Natural killer cell (primary cell): ENCODE data around the gene SBNO1. TPM values are rescaled to one million over a fixed set of nuclear protein-coding genes. Genes with fewer than 3 reads are reported as not detected.

Experiments
- ATAC-seq, 3 donors: fragments of 150-1000 bp in 2 of 3; fragments of 200-7000 bp in 1 of 3; cut with Tn5 transposase; 1 replicate in 1 of 3; 2 replicates in 2 of 3; pipeline ENCODE4 v1.10.0; 2021; ENCODE audit warnings: mild to moderate bottlenecking in 2 of 3, moderate library complexity in 2 of 3
- DNase-seq, 2 donors: peaks; one replicate each; pipeline versions ENCODE4 v3.0.0 to v3.0.0-alpha.2; 2013 to 2021; ENCODE audit warnings: mixed read lengths in 1 of 2
- H3K27ac ChIP-seq: one replicate; pipeline ENCODE4 v1.5.1; 2013; ENCODE audit warnings: mild to moderate bottlenecking, low read length
- H3K27me3 ChIP-seq: one replicate; pipeline ENCODE4 v1.6.1; 2013; ENCODE audit warnings: low read length; ENCODE audit not compliant: control insufficient read depth, insufficient read depth
- H3K36me3 ChIP-seq: one replicate; pipeline ENCODE4 v1.6.1; 2013; ENCODE audit warnings: low read length; ENCODE audit not compliant: control insufficient read depth, insufficient read depth
- H3K4me1 ChIP-seq: one replicate; pipeline ENCODE4 v1.6.1; 2013; ENCODE audit warnings: low read length; ENCODE audit not compliant: control insufficient read depth, insufficient read depth
- H3K4me3 ChIP-seq: one replicate; pipeline ENCODE4 v1.5.1; 2013; ENCODE audit warnings: low read length
- H3K9me3 ChIP-seq: one replicate; pipeline ENCODE4 v1.6.1; 2013; ENCODE audit warnings: low read length; ENCODE audit not compliant: control insufficient read depth, insufficient read depth
- H3K27ac Mint-ChIP-seq, 2 donors: one replicate each; pipeline ENCODE4 v1.8.0; 2022; ENCODE audit warnings: mild to moderate bottlenecking in 2 of 2, mixed read lengths in 2 of 2, moderate library complexity in 1 of 2
- H3K27me3 Mint-ChIP-seq, 2 donors: one replicate each; pipeline ENCODE4 v1.8.0; 2022; ENCODE audit warnings: low read depth in 2 of 2, mixed read lengths in 2 of 2
- H3K36me3 Mint-ChIP-seq: one replicate; pipeline ENCODE4 v1.8.0; 2022; ENCODE audit warnings: mixed read lengths
- H3K4me1 Mint-ChIP-seq, 2 donors: one replicate each; pipeline ENCODE4 v1.8.0; 2022; ENCODE audit warnings: mixed read lengths in 2 of 2
- H3K4me3 Mint-ChIP-seq: one replicate; pipeline ENCODE4 v1.8.0; 2022; ENCODE audit warnings: mild to moderate bottlenecking, moderate library complexity, mixed read lengths
- H3K9me3 Mint-ChIP-seq, 2 donors: one replicate each; pipeline ENCODE4 v1.8.0; 2022; ENCODE audit warnings: mixed read lengths in 2 of 2
- WGBS: methylation state at CpG from one replicate; pipeline ENCODE4 v1.1.7; 2013; ENCODE audit warnings: missing lambda C conversion rate; ENCODE audit not compliant: insufficient coverage; 5-methylcytosine and 5-hydroxymethylcytosine counted together
- intact Hi-C: fragments of 100-400 bp; cut with micrococcal nuclease; formaldehyde crosslinking; loops from one replicate; pipeline ENCODE4 v1.14.2; 2022
- total RNA-seq, 4 donors: library from RNA; stranded (reverse); fragments of 120-200 nt in 1 of 4; gene quantifications; one replicate each; pipeline versions ENCODE4 v1.2.3 to v1.2.4, GENCODE V29; 2013 to 2022
- TF ChIP-seq, protein P1 (sequence below): fragments of 200-600 bp; IDR thresholded peaks from one replicate; pipeline ENCODE4 v1.8.0; 2022; ENCODE audit warnings: antibody characterized with exemption

SBNO1 gene
- total RNA-seq, 3 donors from 2014 or later (not counting 1 experiment from before 2014, with no cell fraction given) = 30.7 to 40.3 (median 34.3) TPM

GRCh38 chr12:123396543-123396942 is 31.9 kb upstream of the SBNO1 start:
- ATAC-seq (no peak), DNase-seq (no peak)
- 100% methylated on average over 2 of the region's 2 CpGs for WGBS
- TF ChIP-seq, protein P1, sequence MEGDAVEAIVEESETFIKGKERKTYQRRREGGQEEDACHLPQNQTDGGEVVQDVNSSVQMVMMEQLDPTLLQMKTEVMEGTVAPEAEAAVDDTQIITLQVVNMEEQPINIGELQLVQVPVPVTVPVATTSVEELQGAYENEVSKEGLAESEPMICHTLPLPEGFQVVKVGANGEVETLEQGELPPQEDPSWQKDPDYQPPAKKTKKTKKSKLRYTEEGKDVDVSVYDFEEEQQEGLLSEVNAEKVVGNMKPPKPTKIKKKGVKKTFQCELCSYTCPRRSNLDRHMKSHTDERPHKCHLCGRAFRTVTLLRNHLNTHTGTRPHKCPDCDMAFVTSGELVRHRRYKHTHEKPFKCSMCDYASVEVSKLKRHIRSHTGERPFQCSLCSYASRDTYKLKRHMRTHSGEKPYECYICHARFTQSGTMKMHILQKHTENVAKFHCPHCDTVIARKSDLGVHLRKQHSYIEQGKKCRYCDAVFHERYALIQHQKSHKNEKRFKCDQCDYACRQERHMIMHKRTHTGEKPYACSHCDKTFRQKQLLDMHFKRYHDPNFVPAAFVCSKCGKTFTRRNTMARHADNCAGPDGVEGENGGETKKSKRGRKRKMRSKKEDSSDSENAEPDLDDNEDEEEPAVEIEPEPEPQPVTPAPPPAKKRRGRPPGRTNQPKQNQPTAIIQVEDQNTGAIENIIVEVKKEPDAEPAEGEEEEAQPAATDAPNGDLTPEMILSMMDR = no peak
- Mint-ChIP-seq H3K36me3 (peaks cover 7% of the 10 kb centered on the region), H3K4me3 (no peak overlapping the region), H3K27me3 (no peaks in the 10 kb centered on the region), H3K9me3 (no peaks in the 10 kb centered on the region), H3K4me1 (peaks cover 12 to 16% of the 10 kb centered on the region in 2 donors), H3K27ac (no peak overlapping the region)
- Histone ChIP-seq H3K9me3 (no peaks in the 10 kb centered on the region), H3K4me1 (peaks cover 6% of the 10 kb centered on the region), H3K36me3 (peaks cover 49% of the 10 kb centered on the region), H3K4me3 (no peak overlapping the region), H3K27ac (no peak overlapping the region), H3K27me3 (no peaks in the 10 kb centered on the region)
- intact Hi-C loops = no loop called here

GRCh38 chr12:123395236-123395635 is 30.6 kb upstream of the SBNO1 start:
- TF ChIP-seq, protein P1 = no peak
- DNase-seq = no peak
- H3K4me1 ChIP-seq = peaks cover 17% of the 10 kb centered on the region
- H3K4me3 ChIP-seq = no peak overlapping the region
- H3K27ac ChIP-seq = no peak overlapping the region
- ATAC-seq = no peak
- Mint-ChIP-seq H3K27ac (peak overlapping the region; percentile 7 to 45), H3K27me3 (no peaks in the 10 kb centered on the region), H3K4me3 (no peak overlapping the region), H3K4me1 (peaks cover 17 to 29% of the 10 kb centered on the region in 2 donors), H3K9me3 (no peaks in the 10 kb centered on the region), H3K36me3 (peaks cover 7% of the 10 kb centered on the region)
- 96% methylated on average over 5 of the region's 5 CpGs for WGBS
- no peaks in the 10 kb centered on the region for H3K9me3 ChIP-seq
- intact Hi-C loops = no loop called here
- peaks cover 51% of the 10 kb centered on the region for H3K36me3 ChIP-seq
- no peaks in the 10 kb centered on the region for H3K27me3 ChIP-seq

DNA sequence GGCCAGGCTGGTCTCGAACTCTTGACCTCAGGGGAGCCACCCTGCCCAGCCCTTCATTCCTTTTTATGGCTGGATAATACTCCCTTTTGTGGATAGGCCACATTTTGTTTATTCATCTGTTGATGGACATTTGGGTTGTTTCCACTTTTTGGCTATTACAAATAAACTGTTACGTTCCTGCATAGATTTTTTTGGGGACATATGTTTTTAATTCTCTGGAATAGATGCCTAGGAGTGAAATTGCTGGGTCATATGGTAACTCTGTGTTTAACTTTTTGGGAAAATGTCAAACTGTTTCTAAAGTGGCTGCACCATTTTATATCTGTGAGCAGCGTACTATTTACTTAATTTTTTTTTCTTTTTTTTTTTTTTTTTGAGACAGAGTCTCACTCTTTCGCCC is 29.1 kb upstream of the SBNO1 start:
- no peaks in the 10 kb centered on the region for H3K27me3 ChIP-seq
- ATAC-seq (no peak), DNase-seq (no peak)
- no peak overlapping the region for H3K4me3 ChIP-seq
- H3K9me3 ChIP-seq = no peaks in the 10 kb centered on the region
- peaks cover 24% of the 10 kb centered on the region for H3K4me1 ChIP-seq
- WGBS = 99% methylated on average over 4 of the region's 4 CpGs
- H3K36me3 Mint-ChIP-seq = peaks cover 7% of the 10 kb centered on the region
- peaks cover 48% of the 10 kb centered on the region for H3K36me3 ChIP-seq
- no peak overlapping the region for H3K27ac ChIP-seq
- peak overlapping the region in 1 of 2 donors; percentile 56 for H3K27ac Mint-ChIP-seq
- no peaks in the 10 kb centered on the region for H3K9me3 Mint-ChIP-seq
- H3K27me3 Mint-ChIP-seq = no peaks in the 10 kb centered on the region
- H3K4me1 Mint-ChIP-seq = peaks cover 23 to 29% of the 10 kb centered on the region in 2 donors
- H3K4me3 Mint-ChIP-seq = no peak overlapping the region
- intact Hi-C loops = no loop called here
- TF ChIP-seq, protein P1 = no peak
